ENCODE results near the gene DCLK2. TPM values are rescaled to one million over a fixed set of nuclear protein-coding genes. Genes with fewer than 3 reads are reported as not detected.

DCLK2 gene
- total RNA-seq, 3 donors from 2014 or later, result 3.4 to 5.2 (median 4.0) TPM

DNA sequence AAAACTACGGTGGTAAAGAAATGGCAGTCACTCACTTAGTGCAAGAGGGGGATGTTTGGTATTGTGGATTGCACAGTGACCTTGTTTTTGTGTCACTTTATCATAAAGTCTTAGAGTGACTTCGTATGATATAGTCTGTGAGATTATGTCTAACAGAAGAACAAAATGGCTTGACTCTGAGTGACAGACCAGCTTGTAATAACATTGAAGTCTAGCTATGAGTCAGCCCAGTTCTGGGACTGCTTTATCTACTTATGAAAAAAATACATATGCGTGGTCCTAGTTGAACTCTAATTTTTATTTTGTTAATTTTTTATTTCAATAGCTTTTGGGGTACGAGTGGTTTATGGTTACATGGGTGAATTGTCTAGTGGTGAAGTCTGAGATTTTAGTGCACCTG is 20.0 kb downstream of the DCLK2 start:
- TF ChIP-seq POLR2A (IDR thresholded peaks at IDR 0.05) (no peak), POLR2AphosphoS5 (IDR thresholded peaks at IDR 0.05) (no peak)
- TF ChIP-seq, protein P1, sequence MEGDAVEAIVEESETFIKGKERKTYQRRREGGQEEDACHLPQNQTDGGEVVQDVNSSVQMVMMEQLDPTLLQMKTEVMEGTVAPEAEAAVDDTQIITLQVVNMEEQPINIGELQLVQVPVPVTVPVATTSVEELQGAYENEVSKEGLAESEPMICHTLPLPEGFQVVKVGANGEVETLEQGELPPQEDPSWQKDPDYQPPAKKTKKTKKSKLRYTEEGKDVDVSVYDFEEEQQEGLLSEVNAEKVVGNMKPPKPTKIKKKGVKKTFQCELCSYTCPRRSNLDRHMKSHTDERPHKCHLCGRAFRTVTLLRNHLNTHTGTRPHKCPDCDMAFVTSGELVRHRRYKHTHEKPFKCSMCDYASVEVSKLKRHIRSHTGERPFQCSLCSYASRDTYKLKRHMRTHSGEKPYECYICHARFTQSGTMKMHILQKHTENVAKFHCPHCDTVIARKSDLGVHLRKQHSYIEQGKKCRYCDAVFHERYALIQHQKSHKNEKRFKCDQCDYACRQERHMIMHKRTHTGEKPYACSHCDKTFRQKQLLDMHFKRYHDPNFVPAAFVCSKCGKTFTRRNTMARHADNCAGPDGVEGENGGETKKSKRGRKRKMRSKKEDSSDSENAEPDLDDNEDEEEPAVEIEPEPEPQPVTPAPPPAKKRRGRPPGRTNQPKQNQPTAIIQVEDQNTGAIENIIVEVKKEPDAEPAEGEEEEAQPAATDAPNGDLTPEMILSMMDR (IDR thresholded peaks at IDR 0.05), result no peak
- H3K9me3 ChIP-seq, result no peaks in the 10 kb centered on the region
- no peaks in the 10 kb centered on the region for H3K4me1 ChIP-seq
- no peaks in the 10 kb centered on the region for H3K36me3 ChIP-seq
- H3K27me3 ChIP-seq, result no peaks in the 10 kb centered on the region
- intact Hi-C loops (cut with DNase I; ENCODE audit: low total_unique reads), result no loop called here
- no peak overlapping the region for H3K27ac ChIP-seq
- no peak for DNase-seq (ENCODE audit: low spot score in 2 of 2)
- no peak overlapping the region for H3K4me3 ChIP-seq

DNA sequence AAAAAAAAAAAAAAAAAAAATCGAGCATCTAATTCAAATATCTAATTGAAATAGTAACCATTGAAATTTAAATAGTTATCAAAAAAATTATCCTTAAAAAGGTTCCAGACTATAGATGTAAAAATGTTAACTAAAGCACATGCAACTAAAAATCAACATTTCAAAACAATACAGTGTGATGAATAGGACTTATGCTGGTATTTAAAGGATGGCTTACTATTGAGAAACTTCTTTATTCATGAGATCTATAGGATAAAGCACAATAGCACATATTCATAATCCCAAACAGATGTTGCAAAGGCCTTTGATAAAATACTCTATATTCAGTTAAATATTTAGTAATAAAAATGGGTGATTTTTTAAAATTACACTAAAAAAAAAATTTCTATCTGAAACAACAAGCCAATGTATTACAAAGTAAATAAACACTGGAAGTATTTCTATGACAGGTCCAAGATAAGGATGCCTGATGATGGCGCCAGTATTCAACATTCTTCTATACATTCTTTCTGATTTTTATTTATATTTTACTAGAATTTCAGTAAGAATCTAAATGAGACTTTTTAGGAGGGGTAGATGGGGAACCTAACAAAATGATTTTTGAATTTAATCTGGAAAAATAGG is 26.3 kb downstream of the DCLK2 start:
- Histone ChIP-seq H3K27me3 (no peaks in the 10 kb centered on the region), H3K4me1 (no peaks in the 10 kb centered on the region), H3K27ac (no peak overlapping the region), H3K4me3 (no peak overlapping the region), H3K9me3 (no peaks in the 10 kb centered on the region), H3K36me3 (no peaks in the 10 kb centered on the region)
- TF ChIP-seq POLR2A (IDR thresholded peaks at IDR 0.05) (no peak), POLR2AphosphoS5 (IDR thresholded peaks at IDR 0.05) (no peak)
- TF ChIP-seq, protein P1 (IDR thresholded peaks at IDR 0.05), result no peak
- intact Hi-C loops (cut with DNase I; ENCODE audit: low total_unique reads), result no loop called here
- no peak for DNase-seq (ENCODE audit: low spot score in 2 of 2)

DNA sequence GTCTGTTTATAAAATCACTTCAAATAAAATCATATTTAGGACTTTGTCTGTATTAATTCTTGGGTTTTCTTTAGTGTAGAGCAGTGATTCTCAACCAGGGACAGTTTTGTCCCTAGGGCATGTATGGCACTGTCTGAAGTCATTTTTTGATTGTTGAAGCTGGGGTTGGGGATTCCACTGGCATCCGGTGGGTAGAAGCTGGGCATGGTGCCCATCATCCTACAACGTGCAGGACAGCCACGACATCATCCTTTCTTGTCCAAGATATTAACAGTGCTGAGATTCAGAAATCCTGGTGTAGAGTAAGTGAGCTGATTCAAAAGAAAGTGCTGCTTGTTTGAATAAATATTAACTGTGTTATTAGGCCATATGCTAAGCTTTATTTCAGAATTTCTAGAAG is 28.6 kb downstream of the DCLK2 start:
- Histone ChIP-seq H3K27me3 (no peaks in the 10 kb centered on the region), H3K4me1 (no peaks in the 10 kb centered on the region), H3K27ac (no peak overlapping the region), H3K36me3 (no peaks in the 10 kb centered on the region), H3K9me3 (peaks cover 0 to 7% of the 10 kb centered on the region in 2 donors), H3K4me3 (no peak overlapping the region)
- DNase-seq (ENCODE audit: low spot score in 2 of 2), result no peak
- TF ChIP-seq POLR2A (IDR thresholded peaks at IDR 0.05) (no peak), POLR2AphosphoS5 (IDR thresholded peaks at IDR 0.05) (no peak)
- TF ChIP-seq, protein P1 (IDR thresholded peaks at IDR 0.05), result no peak
- intact Hi-C loops (cut with DNase I; ENCODE audit: low total_unique reads), result no loop called here

DNA sequence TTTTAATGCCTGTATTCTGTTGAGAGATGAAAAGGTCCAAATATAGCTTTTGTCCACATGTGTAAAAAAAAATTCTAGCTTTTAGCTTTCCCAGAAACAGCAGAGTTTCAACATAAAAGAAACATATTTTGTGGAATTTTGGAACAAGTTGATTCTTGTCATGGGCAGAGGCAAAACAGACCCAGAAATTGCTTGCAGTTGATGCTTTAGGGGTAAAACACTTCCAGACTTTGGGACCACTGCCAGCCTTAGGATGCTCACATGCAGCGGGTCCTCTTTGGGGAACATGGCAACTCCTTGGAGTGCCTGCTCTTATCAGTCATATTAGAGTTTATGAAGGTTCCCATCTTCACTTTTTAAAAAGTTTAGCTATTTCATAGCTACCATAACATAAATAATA is 30.4 kb downstream of the DCLK2 start:
- Histone ChIP-seq H3K9me3 (peaks cover 0 to 12% of the 10 kb centered on the region in 2 donors), H3K27ac (no peak overlapping the region), H3K27me3 (no peaks in the 10 kb centered on the region), H3K4me3 (no peak overlapping the region), H3K4me1 (no peaks in the 10 kb centered on the region), H3K36me3 (no peaks in the 10 kb centered on the region)
- intact Hi-C loops (cut with DNase I; ENCODE audit: low total_unique reads), result no loop called here
- DNase-seq (ENCODE audit: low spot score in 2 of 2), result no peak
- TF ChIP-seq, protein P1 (IDR thresholded peaks at IDR 0.05), result no peak
- TF ChIP-seq POLR2A (IDR thresholded peaks at IDR 0.05) (no peak), POLR2AphosphoS5 (IDR thresholded peaks at IDR 0.05) (no peak)

DNA sequence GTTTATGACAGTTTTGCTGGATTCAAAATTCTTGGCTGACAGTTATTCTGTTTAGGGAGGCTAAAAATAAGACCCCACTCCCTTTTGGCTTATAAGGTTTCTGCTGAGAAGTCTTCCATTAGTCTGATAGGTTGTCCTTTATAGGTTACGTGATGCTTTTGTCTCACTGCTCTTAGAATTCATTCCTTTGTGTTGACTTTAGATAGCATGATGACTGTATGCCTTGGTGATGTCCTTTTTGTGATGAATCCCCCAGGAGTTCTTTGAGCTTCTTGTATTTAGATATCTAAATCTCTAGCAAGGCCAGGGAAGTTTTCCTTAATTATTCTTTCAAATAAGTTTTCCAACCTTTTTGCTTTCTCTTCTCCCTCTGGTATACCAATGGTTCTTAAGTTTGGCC is 36.4 kb downstream of the DCLK2 start:
- Histone ChIP-seq H3K36me3 (no peaks in the 10 kb centered on the region), H3K27me3 (no peaks in the 10 kb centered on the region), H3K4me1 (no peaks in the 10 kb centered on the region), H3K27ac (no peak overlapping the region), H3K4me3 (no peak overlapping the region), H3K9me3 (peaks cover 4 to 22% of the 10 kb centered on the region in 2 donors)
- no peak for DNase-seq (ENCODE audit: low spot score in 2 of 2)
- TF ChIP-seq POLR2AphosphoS5 (IDR thresholded peaks at IDR 0.05) (no peak), POLR2A (IDR thresholded peaks at IDR 0.05) (no peak)
- TF ChIP-seq, protein P1 (IDR thresholded peaks at IDR 0.05), result no peak
- intact Hi-C loops (cut with DNase I; ENCODE audit: low total_unique reads), result no loop called here
